WTC11 (cell line): ENCODE results near the gene ZNF217.

Source experiments
- AFF4 ChIP-seq: sonication (generic); formaldehyde crosslinking; IDR thresholded peaks from 2 replicates; pipeline ENCODE4 v1.8.1; 2023; ENCODE audit warnings: mild to moderate bottlenecking, missing genetic modification reagents, borderline replicate concordance
- ARID4B ChIP-seq: sonication (generic); formaldehyde crosslinking; IDR thresholded peaks from 2 replicates; pipeline ENCODE4 v1.8.0; 2023; ENCODE audit warnings: missing genetic modification reagents, mild to moderate bottlenecking, borderline replicate concordance
- ATF1 ChIP-seq: sonication (generic); formaldehyde crosslinking; IDR thresholded peaks from 2 replicates; pipeline ENCODE4 v1.8.1; 2023; ENCODE audit warnings: mild to moderate bottlenecking, moderate library complexity, missing genetic modification reagents
- CTCF ChIP-seq: fragments of 200-600 bp; IDR thresholded peaks from 2 replicates; pipeline ENCODE4 v1.8.0; 2022; ENCODE audit warnings: antibody characterized with exemption
- E2F1 ChIP-seq: sonication (generic); formaldehyde crosslinking; IDR thresholded peaks from 2 replicates; pipeline ENCODE4 v1.8.0; 2022; ENCODE audit warnings: mild to moderate bottlenecking, missing genetic modification reagents
- ERG ChIP-seq: fragments of 250-450 bp; sonication (Bioruptor Pico); IDR thresholded peaks from 2 replicates; pipeline ENCODE4 v1.8.0; 2021; ENCODE audit warnings: mild to moderate bottlenecking
- FOXJ3 ChIP-seq: sonication (generic); formaldehyde crosslinking; IDR thresholded peaks from 2 replicates; pipeline ENCODE4 v1.9.0; 2021; ENCODE audit warnings: missing genetic modification reagents, mild to moderate bottlenecking, borderline replicate concordance
- FOXP1 ChIP-seq: sonication (generic); formaldehyde crosslinking; IDR thresholded peaks from 2 replicates; pipeline ENCODE4 v1.8.0; 2022; ENCODE audit warnings: missing genetic modification reagents, mild to moderate bottlenecking, moderate library complexity, borderline replicate concordance
- JUN ChIP-seq: sonication (generic); formaldehyde crosslinking; IDR thresholded peaks from 2 replicates; pipeline ENCODE4 v1.8.0; 2023; ENCODE audit warnings: mild to moderate bottlenecking, missing genetic modification reagents
- MXD4 ChIP-seq: fragments of 250-450 bp; sonication (Bioruptor Pico); IDR thresholded peaks from 2 replicates; pipeline ENCODE4 v1.8.0; 2021; ENCODE audit warnings: mild to moderate bottlenecking, moderate library complexity, borderline replicate concordance
- USF1 ChIP-seq: sonication (generic); formaldehyde crosslinking; IDR thresholded peaks from 2 replicates; pipeline ENCODE4 v1.8.0; 2022; ENCODE audit warnings: mild to moderate bottlenecking, missing genetic modification reagents
- ZNF121 ChIP-seq: sonication (generic); formaldehyde crosslinking; IDR thresholded peaks from 2 replicates; pipeline ENCODE4 v1.8.0; 2023; ENCODE audit warnings: missing genetic modification reagents
- ZNF416 ChIP-seq: fragments of 250-450 bp; sonication (Bioruptor Pico); IDR thresholded peaks from 2 replicates; pipeline ENCODE4 v1.9.0; 2021; ENCODE audit warnings: mild to moderate bottlenecking, inconsistent platforms

- TF ChIP-seq USF1 (CRISPR knock-in tag) (no peak), CTCF (no peak), MXD4 (CRISPR knock-in tag) (no peak), ARID4B (CRISPR knock-in tag) (no peak), ATF1 (CRISPR knock-in tag) (no peak), ERG (no peak), E2F1 (CRISPR knock-in tag) (no peak), FOXJ3 (CRISPR knock-in tag) (no peak), ZNF416 (no peak), AFF4 (no peak), JUN (CRISPR knock-in tag) (no peak), FOXP1 (no peak), ZNF121 (no peak)
These were observed 71.6 kb downstream of the ZNF217 start for GRCh38 chr20:53522026-53522425.
